ENCODE results near the gene CNOT6L. TPM values are rescaled to one million over a fixed set of nuclear protein-coding genes. Genes with fewer than 3 reads are reported as not detected.

The CNOT6L gene
- total RNA-seq, 1 donor from 2014 or later, result 54.1 TPM

DNA sequence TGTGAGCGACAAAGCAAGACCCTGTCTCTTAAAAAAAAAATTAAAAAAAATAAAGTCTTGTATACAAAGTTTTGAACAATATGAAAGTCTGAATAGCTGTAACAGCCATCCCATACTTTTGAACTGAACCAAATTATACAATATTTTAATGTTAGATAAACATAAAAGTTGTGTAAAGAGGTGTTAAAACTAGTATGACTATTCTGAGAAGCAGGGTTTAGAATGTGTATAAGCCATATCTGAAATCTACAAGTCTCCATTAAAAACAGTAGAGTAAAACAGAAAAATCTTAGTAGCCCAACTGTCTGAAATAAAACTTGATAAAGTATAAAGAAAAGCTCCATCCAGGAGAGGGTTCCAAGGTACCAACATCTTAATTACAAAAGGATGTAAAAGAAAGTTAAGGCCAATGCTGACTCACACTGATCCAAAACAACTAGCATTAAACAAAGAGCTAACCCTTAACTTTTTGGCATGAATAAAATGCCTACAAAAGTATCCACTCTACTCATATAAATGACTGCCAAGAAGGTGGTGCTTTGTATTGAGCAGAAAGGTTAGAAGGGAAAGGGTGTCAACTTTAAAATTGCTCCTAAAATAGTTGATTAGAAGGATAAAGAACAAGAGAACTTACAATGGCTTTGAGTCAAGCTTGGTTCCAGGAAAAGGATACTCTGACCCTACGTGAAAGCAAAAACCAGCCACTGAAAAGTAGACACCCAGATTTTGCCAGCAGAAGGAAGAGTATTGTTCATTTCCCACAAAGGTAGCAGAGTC lies 18.5 kb downstream of the CNOT6L start:
- DNase-seq, result no peak
- TF ChIP-seq, protein P1, sequence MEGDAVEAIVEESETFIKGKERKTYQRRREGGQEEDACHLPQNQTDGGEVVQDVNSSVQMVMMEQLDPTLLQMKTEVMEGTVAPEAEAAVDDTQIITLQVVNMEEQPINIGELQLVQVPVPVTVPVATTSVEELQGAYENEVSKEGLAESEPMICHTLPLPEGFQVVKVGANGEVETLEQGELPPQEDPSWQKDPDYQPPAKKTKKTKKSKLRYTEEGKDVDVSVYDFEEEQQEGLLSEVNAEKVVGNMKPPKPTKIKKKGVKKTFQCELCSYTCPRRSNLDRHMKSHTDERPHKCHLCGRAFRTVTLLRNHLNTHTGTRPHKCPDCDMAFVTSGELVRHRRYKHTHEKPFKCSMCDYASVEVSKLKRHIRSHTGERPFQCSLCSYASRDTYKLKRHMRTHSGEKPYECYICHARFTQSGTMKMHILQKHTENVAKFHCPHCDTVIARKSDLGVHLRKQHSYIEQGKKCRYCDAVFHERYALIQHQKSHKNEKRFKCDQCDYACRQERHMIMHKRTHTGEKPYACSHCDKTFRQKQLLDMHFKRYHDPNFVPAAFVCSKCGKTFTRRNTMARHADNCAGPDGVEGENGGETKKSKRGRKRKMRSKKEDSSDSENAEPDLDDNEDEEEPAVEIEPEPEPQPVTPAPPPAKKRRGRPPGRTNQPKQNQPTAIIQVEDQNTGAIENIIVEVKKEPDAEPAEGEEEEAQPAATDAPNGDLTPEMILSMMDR (IDR thresholded peaks at IDR 0.05), result no peak
- Histone ChIP-seq H3K27me3 (ENCODE audit: low read depth) (no peaks in the 10 kb centered on the region), H3K4me1 (peaks cover 52% of the 10 kb centered on the region), H3K36me3 (no peaks in the 10 kb centered on the region), H3K4me3 (peak overlapping the region; percentile 9), H3K27ac (no peak overlapping the region), H3K9me3 (peaks cover under 1% of the 10 kb centered on the region)
- peak in 1 of 2 donors; percentile 59 for ATAC-seq
- intact Hi-C loops (cut with DNase I), result no loop called here

DNA sequence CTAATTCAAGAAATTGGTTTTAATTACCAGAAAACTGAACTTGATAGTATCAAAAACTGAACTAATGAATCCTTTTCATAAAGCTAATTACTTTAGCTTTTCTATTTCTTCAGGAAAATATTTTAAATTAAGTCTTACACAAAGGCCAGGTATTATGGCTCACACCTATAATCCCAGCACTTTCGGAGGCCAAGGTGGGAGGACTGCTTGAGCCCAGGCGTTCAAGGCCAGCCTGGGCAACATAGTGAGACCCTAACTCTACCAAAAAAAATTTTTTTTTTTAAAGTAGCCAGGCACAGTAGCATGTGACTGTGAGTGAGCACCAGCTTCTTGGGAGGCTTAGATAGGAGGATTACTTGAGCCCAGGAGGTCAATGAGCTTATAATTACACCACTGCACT lies 19.1 kb downstream of the CNOT6L start:
- Histone ChIP-seq H3K4me3 (no peak overlapping the region), H3K36me3 (no peaks in the 10 kb centered on the region), H3K27me3 (ENCODE audit: low read depth) (no peaks in the 10 kb centered on the region), H3K9me3 (peaks cover 6% of the 10 kb centered on the region), H3K27ac (no peak overlapping the region), H3K4me1 (peaks cover 52% of the 10 kb centered on the region)
- ATAC-seq, result no peak
- intact Hi-C loops (cut with DNase I), result no loop called here
- no peak for DNase-seq
- TF ChIP-seq, protein P1 (IDR thresholded peaks at IDR 0.05), result no peak

DNA sequence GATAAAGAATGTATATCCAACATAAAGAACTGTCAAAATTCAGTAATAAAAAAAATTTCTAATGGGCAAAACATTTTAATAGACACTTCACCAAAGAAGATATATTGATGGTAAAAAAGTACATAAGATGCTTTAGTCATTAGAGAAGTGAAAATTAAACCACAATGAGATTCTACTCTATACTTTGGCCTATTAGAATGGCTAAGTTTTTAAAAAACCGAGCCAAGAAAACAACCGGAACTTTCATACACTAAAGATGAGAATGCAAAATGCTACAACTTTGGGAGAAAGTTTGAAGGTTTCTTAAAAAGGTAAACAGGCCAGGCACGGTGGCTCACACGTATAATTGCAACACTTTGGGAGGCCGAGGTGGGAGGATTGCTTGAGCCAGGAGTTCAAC lies 20.8 kb downstream of the CNOT6L start:
- Histone ChIP-seq H3K36me3 (no peaks in the 10 kb centered on the region), H3K4me3 (no peak overlapping the region), H3K27me3 (ENCODE audit: low read depth) (no peaks in the 10 kb centered on the region), H3K9me3 (peaks cover 6% of the 10 kb centered on the region), H3K4me1 (peaks cover 52% of the 10 kb centered on the region), H3K27ac (no peak overlapping the region)
- TF ChIP-seq, protein P1 (IDR thresholded peaks at IDR 0.05), result no peak
- DNase-seq (no peak), ATAC-seq (no peak)
- intact Hi-C loops (cut with DNase I), result no loop called here

DNA sequence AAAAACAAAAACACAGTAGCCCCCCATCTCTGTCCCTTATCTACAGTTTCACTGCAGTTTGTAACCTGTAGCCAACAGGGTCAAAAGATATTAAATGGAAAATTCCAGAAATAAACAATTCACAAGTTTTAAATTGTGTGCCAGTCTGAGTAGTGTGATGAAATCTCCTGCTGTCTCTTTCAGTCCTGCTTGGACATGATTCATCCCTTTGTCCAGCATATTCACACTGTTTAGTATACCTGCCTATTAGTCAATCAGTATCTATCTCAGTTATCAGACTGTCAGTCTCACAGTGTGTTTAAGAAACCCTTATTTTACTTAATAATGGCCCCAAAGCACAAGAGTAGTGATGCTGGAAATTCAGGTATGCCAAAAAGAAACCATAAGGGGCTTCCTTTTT lies 21.9 kb downstream of the CNOT6L start:
- H3K4me1 ChIP-seq, result peaks cover 42% of the 10 kb centered on the region
- ATAC-seq (no peak), DNase-seq (no peak)
- H3K27me3 ChIP-seq (ENCODE audit: low read depth), result no peaks in the 10 kb centered on the region
- TF ChIP-seq, protein P1 (IDR thresholded peaks at IDR 0.05), result no peak
- intact Hi-C loops (cut with DNase I), result no loop called here
- no peak overlapping the region for H3K27ac ChIP-seq
- peaks cover 6% of the 10 kb centered on the region for H3K9me3 ChIP-seq
- H3K4me3 ChIP-seq, result no peak overlapping the region
- H3K36me3 ChIP-seq, result no peaks in the 10 kb centered on the region

DNA sequence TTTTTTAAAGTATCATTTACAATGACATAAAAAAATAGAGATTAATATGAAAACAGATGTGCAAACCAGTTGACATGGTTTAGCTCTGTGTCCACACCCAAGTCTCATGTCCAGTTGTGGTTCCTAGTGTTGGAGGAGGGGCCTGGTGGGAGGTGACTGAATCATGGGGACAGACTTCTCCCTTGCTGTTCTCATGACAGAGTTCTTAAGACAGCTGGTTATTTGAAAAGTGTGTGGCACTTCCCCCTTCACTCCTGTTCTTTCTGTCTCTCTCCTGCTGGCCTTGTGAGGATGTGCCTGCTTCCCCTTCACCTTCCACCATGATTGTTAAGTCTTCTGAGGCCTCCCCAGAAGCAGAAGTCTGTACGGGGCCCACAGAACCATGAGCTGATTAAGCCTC lies 23.8 kb downstream of the CNOT6L start:
- no peaks in the 10 kb centered on the region for H3K36me3 ChIP-seq
- H3K4me3 ChIP-seq, result no peak overlapping the region
- no peaks in the 10 kb centered on the region for H3K27me3 ChIP-seq (ENCODE audit: low read depth)
- no peak for DNase-seq
- H3K9me3 ChIP-seq, result peaks cover 6% of the 10 kb centered on the region
- peaks cover 32% of the 10 kb centered on the region for H3K4me1 ChIP-seq
- no peak overlapping the region for H3K27ac ChIP-seq
- TF ChIP-seq, protein P1 (IDR thresholded peaks at IDR 0.05), result no peak
- intact Hi-C loops (cut with DNase I), result no loop called here
- peak in 1 of 2 donors; percentile 30 for ATAC-seq

Data from lower lobe of right lung (tissue), 2 donors.